Keratinocyte (primary cell): Measurements from ENCODE around the gene RRP1. TPM values are rescaled to one million over a fixed set of nuclear protein-coding genes. Genes with fewer than 3 reads are reported as not detected.

Source experiments
- DNase-seq: peaks from one replicate; pipeline ENCODE4 v3.0.0-alpha.2; 2011; ENCODE audit warnings: low read depth, missing footprints, low spot score
- FAIRE-seq: peaks from 2 replicates; lab custom pipeline; 2011; peaks lifted over from hg19 to GRCh38; lab: Jason Lieb, UNC
- H2AFZ ChIP-seq: 2 replicates; pipeline ENCODE4 v1.6.0; 2012; ENCODE audit warnings: low read length, control low read depth, inconsistent platforms; ENCODE audit not compliant: control insufficient read depth
- H3K27ac ChIP-seq: 2 replicates; pipeline ENCODE4 v1.5.1; 2011; ENCODE audit warnings: low read length; ENCODE audit not compliant: control insufficient read depth, insufficient read depth
- H3K27me3 ChIP-seq: 3 replicates; pipeline ENCODE4 v1.6.0; 2011; ENCODE audit warnings: low read length; ENCODE audit not compliant: control insufficient read depth, insufficient read depth; ENCODE audit errors: extremely low read depth
- H3K36me3 ChIP-seq, 2 experiments: 2 replicates in 1 of 2; 3 replicates in 1 of 2; pipeline ENCODE4 v1.5.1; 2011; ENCODE audit warnings: low read length in 2 of 2, mild to moderate bottlenecking in 1 of 2; ENCODE audit not compliant: control insufficient read depth in 2 of 2, insufficient read depth in 2 of 2; ENCODE audit errors: extremely low read depth in 1 of 2
- H3K4me1 ChIP-seq: 3 replicates; pipeline ENCODE4 v1.5.1; 2011; ENCODE audit warnings: low read length; ENCODE audit not compliant: control insufficient read depth, insufficient read depth; ENCODE audit errors: extremely low read depth
- H3K4me2 ChIP-seq: 3 replicates; pipeline ENCODE4 v1.6.0; 2011; ENCODE audit warnings: low read depth, low read length; ENCODE audit not compliant: control insufficient read depth, insufficient read depth; ENCODE audit errors: extremely low read depth
- H3K4me3 ChIP-seq, 3 experiments: fragments of 200-600 bp in 1 of 3; sonication (generic) in 1 of 3; 2 replicates in 2 of 3; 3 replicates in 1 of 3; pipeline ENCODE4 v1.5.1; 2011 to 2016; ENCODE audit warnings: low read length in 3 of 3, mild to moderate bottlenecking in 3 of 3, control low read depth in 2 of 3, inconsistent platforms in 1 of 3, low read depth in 1 of 3, mixed read lengths in 1 of 3, mixed run types in 1 of 3, moderate library complexity in 1 of 3; ENCODE audit not compliant: control insufficient read depth in 2 of 3, insufficient read depth in 2 of 3; ENCODE audit errors: extremely low read depth in 1 of 3
- H3K79me2 ChIP-seq: 2 replicates; pipeline ENCODE4 v1.6.0; 2012; ENCODE audit warnings: low read length; ENCODE audit not compliant: control insufficient read depth, insufficient read depth
- H3K9ac ChIP-seq: 3 replicates; pipeline ENCODE4 v1.6.0; 2011; ENCODE audit warnings: low read length; ENCODE audit not compliant: control insufficient read depth, insufficient read depth; ENCODE audit errors: extremely low read depth
- H3K9me1 ChIP-seq: 3 replicates; pipeline ENCODE4 v1.6.0; 2011; ENCODE audit warnings: low read length; ENCODE audit not compliant: control insufficient read depth, insufficient read depth; ENCODE audit errors: extremely low read depth
- H3K9me3 ChIP-seq: 2 replicates; pipeline ENCODE4 v1.5.1; 2012; ENCODE audit warnings: low read depth, low read length; ENCODE audit not compliant: control insufficient read depth
- H4K20me1 ChIP-seq: 3 replicates; pipeline ENCODE4 v1.6.0; 2011; ENCODE audit warnings: low read length; ENCODE audit not compliant: control insufficient read depth, insufficient read depth; ENCODE audit errors: extremely low read depth
- EZH2 ChIP-seq: IDR thresholded peaks from one replicate; pipeline ENCODE4 v1.6.1; 2012; ENCODE audit warnings: inconsistent platforms, mild to moderate bottlenecking, low read length, moderate library complexity
- dilution Hi-C: fragments of 300-500 bp; cut with MboI; formaldehyde crosslinking; loops from one replicate; pipeline ENCODE4 v1.7.0; 2020; ENCODE audit warnings: low sequenced_read_pairs; ENCODE audit not compliant: extremely low pct_ligation_motif_present
- polyA plus RNA-seq, 5 experiments: library from polyadenylated mRNA; depleted of rRNA in 3 of 5; stranded (reverse) in 3 of 5; stranded (forward) in 1 of 5; unstranded in 1 of 5; fragments of >200 nt; gene quantifications; 1 replicate in 1 of 5; 2 replicates in 3 of 5; 3 replicates in 1 of 5; pipeline versions ENCODE4 v1.2.1 to v1.2.3, GENCODE V29; 2011 to 2012; ENCODE audit warnings: missing spikeins in 2 of 5, low read depth in 1 of 5, low replicate concordance in 1 of 5
- TF ChIP-seq, protein P1 (sequence below), 3 experiments: IDR thresholded peaks in 1 of 3; conservative IDR thresholded peaks in 1 of 3; optimal IDR thresholded peaks in 1 of 3; 2 replicates in 2 of 3; 3 replicates in 1 of 3; pipeline versions ENCODE3 to v1.5.1; 2011; ENCODE audit warnings: low read length in 3 of 3, mild to moderate bottlenecking in 3 of 3, moderate library complexity in 2 of 3, control low read depth in 1 of 3, inconsistent platforms in 1 of 3; ENCODE audit not compliant: insufficient read depth in 2 of 3; ENCODE audit errors: extremely low read depth in 1 of 3

RRP1 gene
- polyA plus RNA-seq, 1 donor (not counting 4 experiments of a cell fraction or from before 2014, with no cell fraction given) = 25.0 TPM

DNA sequence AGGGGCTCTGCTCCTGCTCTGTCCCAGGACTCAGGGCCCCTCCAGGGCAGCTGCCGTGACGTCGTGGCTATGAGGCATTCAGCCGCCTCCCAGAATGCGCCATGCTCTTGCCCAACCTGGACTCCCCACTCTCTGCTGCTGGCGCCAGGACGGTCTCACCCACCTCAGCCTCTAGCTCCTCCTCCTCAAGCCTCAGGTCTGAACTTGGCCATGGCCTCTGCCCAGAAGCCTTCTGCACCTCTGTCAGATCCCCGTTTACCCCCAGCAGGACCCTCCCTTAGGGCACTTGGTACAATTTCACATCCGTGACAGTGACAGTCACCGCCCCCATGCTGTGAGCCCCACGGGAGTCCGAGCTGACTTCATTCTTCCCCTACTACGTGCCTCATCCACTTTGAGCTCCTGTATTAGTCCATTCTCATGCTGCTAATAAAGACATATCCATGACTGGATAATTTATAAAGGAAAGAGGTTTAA lies 18.1 kb upstream of the RRP1 start:
- no peak for DNase-seq
- H3K36me3 ChIP-seq = peaks cover 17 to 24% of the 10 kb centered on the region in 2 experiments
- no peaks in the 10 kb centered on the region for H3K9me1 ChIP-seq
- dilution Hi-C loops = no loop called here
- no peak overlapping the region for H3K27ac ChIP-seq
- no peak overlapping the region for H2AFZ ChIP-seq
- H3K27me3 ChIP-seq = no peaks in the 10 kb centered on the region
- no peak overlapping the region for H3K9ac ChIP-seq
- no peak for FAIRE-seq
- H3K4me2 ChIP-seq = no peak overlapping the region
- no peak for TF ChIP-seq EZH2
- peaks cover 13% of the 10 kb centered on the region for H3K79me2 ChIP-seq
- H4K20me1 ChIP-seq = peaks cover 5% of the 10 kb centered on the region
- H3K4me3 ChIP-seq = no peak overlapping the region
- peaks cover 21% of the 10 kb centered on the region for H3K4me1 ChIP-seq
- H3K9me3 ChIP-seq = no peaks in the 10 kb centered on the region

DNA sequence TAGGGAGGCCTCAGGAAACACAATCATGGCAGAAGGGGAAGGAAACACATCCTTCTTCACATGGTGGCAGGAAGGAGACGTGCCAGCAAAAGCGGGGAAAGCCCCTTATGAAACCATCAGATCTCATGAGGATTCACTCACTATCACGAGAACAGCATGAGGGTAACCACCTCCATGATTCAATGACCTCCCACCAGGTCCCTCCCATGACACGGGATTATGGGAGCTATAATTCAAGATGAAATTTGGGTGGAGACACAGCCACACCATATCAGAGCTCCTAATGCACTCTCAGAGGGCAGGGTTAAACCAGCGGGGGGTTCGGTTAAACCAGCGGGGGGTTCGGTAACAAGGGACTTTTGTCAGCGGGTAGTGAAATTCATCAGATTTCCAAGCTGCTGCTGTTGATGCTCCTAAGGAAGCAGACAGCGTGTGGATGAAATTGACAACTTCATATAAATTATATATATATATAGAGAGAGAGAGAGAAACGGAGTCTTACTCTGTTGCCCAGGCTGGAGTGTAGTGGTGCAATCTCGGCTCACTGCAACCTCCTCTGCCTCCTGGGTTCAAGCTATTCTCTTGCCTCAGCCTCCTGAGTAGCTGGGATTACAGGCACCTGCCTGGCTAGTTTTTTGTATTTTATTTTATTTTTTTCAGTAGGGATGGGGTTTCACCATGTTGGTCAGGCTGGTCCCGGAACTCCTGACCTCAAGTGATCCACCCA lies 17.5 kb upstream of the RRP1 start:
- dilution Hi-C loops = no loop called here
- FAIRE-seq = no peak
- H3K36me3 ChIP-seq = peaks cover 17 to 24% of the 10 kb centered on the region in 2 experiments

More for the DNA sequence above, 17.5 kb upstream of the RRP1 start:
- H3K9me3 ChIP-seq = no peaks in the 10 kb centered on the region
- H3K9ac ChIP-seq = no peak overlapping the region
- no peaks in the 10 kb centered on the region for H3K9me1 ChIP-seq
- no peak overlapping the region for H3K4me3 ChIP-seq
- H3K4me2 ChIP-seq = no peak overlapping the region
- TF ChIP-seq EZH2 = no peak
- TF ChIP-seq, protein P1, sequence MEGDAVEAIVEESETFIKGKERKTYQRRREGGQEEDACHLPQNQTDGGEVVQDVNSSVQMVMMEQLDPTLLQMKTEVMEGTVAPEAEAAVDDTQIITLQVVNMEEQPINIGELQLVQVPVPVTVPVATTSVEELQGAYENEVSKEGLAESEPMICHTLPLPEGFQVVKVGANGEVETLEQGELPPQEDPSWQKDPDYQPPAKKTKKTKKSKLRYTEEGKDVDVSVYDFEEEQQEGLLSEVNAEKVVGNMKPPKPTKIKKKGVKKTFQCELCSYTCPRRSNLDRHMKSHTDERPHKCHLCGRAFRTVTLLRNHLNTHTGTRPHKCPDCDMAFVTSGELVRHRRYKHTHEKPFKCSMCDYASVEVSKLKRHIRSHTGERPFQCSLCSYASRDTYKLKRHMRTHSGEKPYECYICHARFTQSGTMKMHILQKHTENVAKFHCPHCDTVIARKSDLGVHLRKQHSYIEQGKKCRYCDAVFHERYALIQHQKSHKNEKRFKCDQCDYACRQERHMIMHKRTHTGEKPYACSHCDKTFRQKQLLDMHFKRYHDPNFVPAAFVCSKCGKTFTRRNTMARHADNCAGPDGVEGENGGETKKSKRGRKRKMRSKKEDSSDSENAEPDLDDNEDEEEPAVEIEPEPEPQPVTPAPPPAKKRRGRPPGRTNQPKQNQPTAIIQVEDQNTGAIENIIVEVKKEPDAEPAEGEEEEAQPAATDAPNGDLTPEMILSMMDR (optimal IDR thresholded peaks at IDR 0.05 in 1 of 3, IDR thresholded peaks at IDR 0.05 in 1 of 3, conservative IDR thresholded peaks at IDR 0.05 in 1 of 3; ENCODE audit: extremely low read depth in 1 of 3, insufficient read depth in 2 of 3, low read length in 3 of 3) = no peak
- no peak overlapping the region for H2AFZ ChIP-seq
- peaks cover 5% of the 10 kb centered on the region for H4K20me1 ChIP-seq
- no peak overlapping the region for H3K27ac ChIP-seq
- peaks cover 13% of the 10 kb centered on the region for H3K79me2 ChIP-seq
- no peak for DNase-seq
- H3K27me3 ChIP-seq = no peaks in the 10 kb centered on the region
- H3K4me1 ChIP-seq = peaks cover 21% of the 10 kb centered on the region
